Stimulated activated CD8-positive, alpha-beta memory T cell treated with anti-CD3 and anti-CD28 coated beads, Interleukin-15, amount 100 ng/mL, for 4 hours (primary cell): ENCODE measurements around the gene LDHD.

Experiments
- DNase-seq, 2 donors: peaks; one replicate each; pipeline ENCODE4 v3.0.0-alpha.2; 2020; ENCODE audit warnings: low read depth in 2 of 2

Gene LDHD

GRCh38 chr16:75062135-75062975, 54.2 kb downstream of the LDHD start:
- DNase-seq: no peak
